Activated B cell treated with CpG ODN at 0.5 μM for 24 hours (primary cell): ENCODE data around the gene GNAO1. TPM values are rescaled to one million over a fixed set of nuclear protein-coding genes. Genes with fewer than 3 reads are reported as not detected.

Source experiments
- ATAC-seq: fragments of 200-7000 bp; cut with Tn5 transposase; one replicate; pipeline ENCODE4 v1.10.0; 2021; ENCODE audit warnings: low read depth, mild to moderate bottlenecking, moderate library complexity
- CTCF ChIA-PET: fragments of 350-600 bp; sonication (Branson Sonifier 250); formaldehyde crosslinking; loops from one replicate; lab custom pipeline; 2021; ENCODE audit warnings: antibody characterized with exemption; lab: Charles Lee
- POLR2A ChIA-PET: fragments of 350-600 bp; sonication (Branson Sonifier 250); formaldehyde crosslinking; loops from one replicate; lab custom pipeline; 2021; ENCODE audit warnings: antibody characterized with exemption; lab: Charles Lee
- DNase-seq: peaks from one replicate; pipeline ENCODE4 v3.0.0; 2022
- H3K27ac Mint-ChIP-seq: one replicate; pipeline ENCODE4 v1.8.0; 2020; ENCODE audit warnings: mixed read lengths
- H3K27me3 Mint-ChIP-seq: one replicate; pipeline ENCODE4 v1.8.0; 2021; ENCODE audit warnings: mixed read lengths
- H3K36me3 Mint-ChIP-seq: one replicate; pipeline ENCODE4 v1.8.0; 2021; ENCODE audit warnings: low read depth, mixed read lengths
- H3K4me1 Mint-ChIP-seq: one replicate; pipeline ENCODE4 v1.8.0; 2021; ENCODE audit warnings: mixed read lengths
- H3K4me3 Mint-ChIP-seq: one replicate; pipeline ENCODE4 v1.8.0; 2020; ENCODE audit warnings: mild to moderate bottlenecking, mixed read lengths
- H3K9me3 Mint-ChIP-seq: one replicate; pipeline ENCODE4 v1.8.0; 2020; ENCODE audit warnings: mixed read lengths
- intact Hi-C: fragments of 100-400 bp; cut with micrococcal nuclease; formaldehyde crosslinking; loops from one replicate; pipeline ENCODE4 v1.15.1; 2024
- total RNA-seq: library from RNA; stranded (reverse); gene quantifications from 2 replicates; pipeline ENCODE4 v1.2.3, GENCODE V29; 2022
- TF ChIP-seq, protein P1 (sequence below): fragments of 200-600 bp; IDR thresholded peaks from one replicate; pipeline ENCODE4 v1.8.0; 2022; ENCODE audit warnings: antibody characterized with exemption, mild to moderate bottlenecking

Gene GNAO1
- total RNA-seq, 1 donor from 2014 or later, result 0.53 TPM

DNA sequence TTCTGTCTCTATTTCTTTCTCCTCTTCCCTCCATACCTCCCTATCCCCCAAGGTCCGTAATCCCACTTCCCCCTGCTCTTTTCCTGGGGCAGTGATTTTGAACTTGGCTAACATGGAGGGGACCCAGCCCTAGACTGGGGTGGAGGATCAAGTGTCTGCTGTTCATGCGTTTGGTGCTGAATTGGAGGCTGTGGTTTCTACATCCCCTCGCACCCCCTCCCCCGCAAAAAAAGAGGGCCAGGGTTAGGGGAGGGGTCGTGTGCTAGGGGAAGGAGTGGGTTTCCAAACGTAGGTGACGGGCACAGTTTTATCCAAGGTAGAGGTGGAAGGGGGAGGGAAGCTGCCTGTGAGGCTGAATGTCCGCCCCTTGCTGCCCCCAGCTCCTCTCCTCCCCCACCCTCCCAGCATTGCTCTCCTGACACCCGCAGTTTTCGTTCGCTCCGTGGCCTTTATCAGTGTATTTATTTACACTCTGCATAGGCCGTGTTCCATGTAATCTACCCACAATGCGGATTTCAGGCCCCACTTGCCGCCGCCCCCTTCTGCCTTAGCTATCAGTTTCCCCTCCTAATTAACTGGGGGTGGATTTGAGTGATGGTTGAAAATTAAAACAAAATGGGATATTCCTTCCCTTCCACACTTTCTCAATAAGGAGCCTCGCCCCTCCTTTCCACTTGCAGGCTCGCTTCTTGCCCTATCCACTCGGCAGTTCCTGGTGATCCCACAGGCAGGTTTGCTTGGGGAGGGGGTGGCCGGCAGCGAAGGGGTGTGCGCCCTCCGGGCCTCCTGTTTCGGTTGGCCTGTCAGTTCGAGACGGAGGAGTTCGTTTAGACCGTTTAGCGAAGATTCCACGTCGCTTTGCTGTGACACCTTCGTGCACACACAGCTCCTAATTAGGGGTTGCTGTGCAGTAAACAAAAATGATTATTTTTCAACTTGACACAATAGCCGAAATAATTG lies 2.0 kb downstream of the GNAO1 start:
- Mint-ChIP-seq H3K9me3 (no peaks in the 10 kb centered on the region), H3K36me3 (no peaks in the 10 kb centered on the region), H3K4me1 (peaks cover 42% of the 10 kb centered on the region), H3K4me3 (peak overlapping the region; percentile 60), H3K27me3 (peaks cover 30% of the 10 kb centered on the region), H3K27ac (no peak overlapping the region)
- POLR2A ChIA-PET, result interaction anchor here (0.6 kb wide), 1 partner anchor 352 kb away, joined by 3 read pairs; no protein-coding TSS in a partner anchor
- no peak for ATAC-seq
- CTCF ChIA-PET, result interaction anchor here (1.6 kb wide), 1 partner anchor 10 kb away, joined by 7 read pairs; no protein-coding TSS in a partner anchor
- intact Hi-C loops, result loop anchor here (5.0 to 10.0 kb wide), 4 partner anchors 71 to 1789 kb away; partner anchors contain the start of gene AMFR
- no peak for DNase-seq
- TF ChIP-seq, protein P1, sequence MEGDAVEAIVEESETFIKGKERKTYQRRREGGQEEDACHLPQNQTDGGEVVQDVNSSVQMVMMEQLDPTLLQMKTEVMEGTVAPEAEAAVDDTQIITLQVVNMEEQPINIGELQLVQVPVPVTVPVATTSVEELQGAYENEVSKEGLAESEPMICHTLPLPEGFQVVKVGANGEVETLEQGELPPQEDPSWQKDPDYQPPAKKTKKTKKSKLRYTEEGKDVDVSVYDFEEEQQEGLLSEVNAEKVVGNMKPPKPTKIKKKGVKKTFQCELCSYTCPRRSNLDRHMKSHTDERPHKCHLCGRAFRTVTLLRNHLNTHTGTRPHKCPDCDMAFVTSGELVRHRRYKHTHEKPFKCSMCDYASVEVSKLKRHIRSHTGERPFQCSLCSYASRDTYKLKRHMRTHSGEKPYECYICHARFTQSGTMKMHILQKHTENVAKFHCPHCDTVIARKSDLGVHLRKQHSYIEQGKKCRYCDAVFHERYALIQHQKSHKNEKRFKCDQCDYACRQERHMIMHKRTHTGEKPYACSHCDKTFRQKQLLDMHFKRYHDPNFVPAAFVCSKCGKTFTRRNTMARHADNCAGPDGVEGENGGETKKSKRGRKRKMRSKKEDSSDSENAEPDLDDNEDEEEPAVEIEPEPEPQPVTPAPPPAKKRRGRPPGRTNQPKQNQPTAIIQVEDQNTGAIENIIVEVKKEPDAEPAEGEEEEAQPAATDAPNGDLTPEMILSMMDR, result no peak

DNA sequence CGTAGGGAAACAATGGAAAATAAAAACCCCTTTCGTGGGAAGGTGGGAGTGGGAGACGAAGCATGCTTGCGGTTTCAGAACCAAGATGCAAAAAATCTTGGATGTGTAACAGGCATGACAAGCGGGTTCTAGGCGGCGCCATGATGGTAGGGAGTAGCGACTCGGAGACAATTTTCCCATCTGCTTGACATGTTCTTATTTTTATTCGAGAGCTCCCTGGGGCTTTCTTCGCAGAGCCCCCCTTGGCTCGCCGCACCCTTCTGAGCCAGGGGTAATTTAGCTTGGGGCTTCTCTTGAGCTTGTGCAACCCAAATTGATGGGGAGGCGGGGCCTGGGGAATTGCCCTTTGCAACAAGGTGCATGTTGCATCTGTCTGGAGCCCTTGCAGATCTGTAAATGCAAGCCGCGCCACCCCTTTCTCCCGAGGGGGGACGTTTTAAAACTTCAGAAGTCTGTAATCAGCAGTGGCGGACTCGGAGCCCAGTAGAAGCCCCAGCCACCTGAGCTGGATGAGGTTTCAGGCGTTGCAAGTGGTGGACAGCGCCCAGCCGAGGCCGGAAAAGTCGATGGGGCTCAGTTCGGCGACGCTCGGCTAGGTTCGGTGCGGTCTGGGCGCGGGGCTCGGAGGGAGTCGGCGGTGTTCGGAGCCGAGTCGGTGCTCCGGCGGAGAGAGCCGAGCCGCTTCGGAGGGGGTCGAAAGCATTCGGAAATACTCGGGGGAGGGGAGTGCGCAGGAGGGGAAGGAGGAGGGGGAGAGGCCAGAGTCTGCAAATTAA lies 2.9 kb downstream of the GNAO1 start:
- ChIA-PET POLR2A (interaction anchor here (0.6 kb wide), 1 partner anchor 351 kb away, joined by 3 read pairs; no protein-coding TSS in a partner anchor), CTCF (interaction anchor here (1.6 kb wide), 1 partner anchor 9 kb away, joined by 7 read pairs; no protein-coding TSS in a partner anchor)
- TF ChIP-seq, protein P1, result no peak
- peaks cover 47% of the 10 kb centered on the region for H3K4me1 Mint-ChIP-seq
- peak overlapping the region; percentile 60 for H3K4me3 Mint-ChIP-seq
- ATAC-seq (peak; percentile 58), DNase-seq (peak; percentile 50)
- no peak overlapping the region for H3K27ac Mint-ChIP-seq
- intact Hi-C loops, result loop anchor here (5.0 to 10.0 kb wide), 4 partner anchors 72 to 1788 kb away; partner anchors contain the start of gene AMFR
- peaks cover 26% of the 10 kb centered on the region for H3K27me3 Mint-ChIP-seq
- H3K36me3 Mint-ChIP-seq, result no peaks in the 10 kb centered on the region
- H3K9me3 Mint-ChIP-seq, result no peaks in the 10 kb centered on the region

DNA sequence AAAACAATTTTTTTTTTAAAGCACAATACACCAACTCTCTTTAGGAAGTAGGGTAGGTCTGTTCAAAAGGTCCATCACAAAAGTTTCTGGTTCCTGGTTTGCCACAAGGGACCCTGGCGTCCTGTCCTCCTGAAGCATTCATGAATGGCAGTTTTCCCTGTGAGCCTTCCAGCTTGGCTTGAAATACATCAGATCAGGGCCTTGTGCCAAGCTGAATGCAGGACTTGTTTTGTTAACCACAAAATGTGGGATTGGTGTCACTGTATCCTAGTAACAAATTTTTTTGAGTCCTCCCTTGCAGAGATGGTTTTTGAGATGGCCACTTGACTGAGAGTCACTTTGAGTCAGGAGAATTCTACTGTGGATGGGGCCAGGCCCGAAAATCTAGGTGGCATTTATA lies 3.9 kb downstream of the GNAO1 start:
- TF ChIP-seq, protein P1, result no peak
- Mint-ChIP-seq H3K9me3 (no peaks in the 10 kb centered on the region), H3K36me3 (no peaks in the 10 kb centered on the region), H3K27ac (no peak overlapping the region), H3K4me3 (no peak overlapping the region), H3K4me1 (peaks cover 55% of the 10 kb centered on the region), H3K27me3 (peaks cover 20% of the 10 kb centered on the region)
- intact Hi-C loops, result loop anchor here (10.0 kb wide), 1 partner anchor 230 kb away; the partner anchor contains the start of gene AMFR
- POLR2A ChIA-PET, result no interaction called here
- DNase-seq (no peak), ATAC-seq (no peak)
- CTCF ChIA-PET, result no interaction called here

DNA sequence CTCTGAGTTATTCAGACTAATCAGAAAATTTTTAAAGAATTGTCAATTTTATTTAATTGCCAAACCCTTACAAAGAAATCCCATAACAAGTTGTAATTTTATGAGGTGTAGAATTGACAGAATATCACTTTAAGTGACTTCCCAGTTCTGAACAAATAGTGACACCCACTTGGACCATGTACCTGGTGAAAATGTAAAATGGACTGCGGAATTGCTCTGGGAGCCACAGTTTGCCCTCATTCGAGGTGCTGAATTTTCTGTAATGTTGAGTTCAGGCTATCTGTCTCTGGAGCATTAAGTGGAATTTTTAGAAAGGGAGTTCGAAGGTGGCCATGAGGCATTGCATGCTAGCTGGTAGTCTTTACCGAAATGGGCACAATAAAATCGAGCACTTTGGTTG lies 5.1 kb downstream of the GNAO1 start:
- ChIA-PET CTCF (no interaction called here), POLR2A (no interaction called here)
- H3K4me1 Mint-ChIP-seq, result peaks cover 58% of the 10 kb centered on the region
- peaks cover 18% of the 10 kb centered on the region for H3K27me3 Mint-ChIP-seq
- TF ChIP-seq, protein P1, result no peak
- ATAC-seq (no peak), DNase-seq (no peak)
- no peak overlapping the region for H3K27ac Mint-ChIP-seq
- H3K36me3 Mint-ChIP-seq, result no peaks in the 10 kb centered on the region
- H3K4me3 Mint-ChIP-seq, result no peak overlapping the region
- intact Hi-C loops, result loop anchor here (10.0 kb wide), 1 partner anchor 228 kb away; the partner anchor contains the start of gene AMFR
- no peaks in the 10 kb centered on the region for H3K9me3 Mint-ChIP-seq
